ENCODE measurements around the gene DDR2.
"Not testable (repeated sequence)": the region's sequence is repeated elsewhere in the genome, so short reads cannot be mapped to it uniquely, and the experiment has no call there.

DNA sequence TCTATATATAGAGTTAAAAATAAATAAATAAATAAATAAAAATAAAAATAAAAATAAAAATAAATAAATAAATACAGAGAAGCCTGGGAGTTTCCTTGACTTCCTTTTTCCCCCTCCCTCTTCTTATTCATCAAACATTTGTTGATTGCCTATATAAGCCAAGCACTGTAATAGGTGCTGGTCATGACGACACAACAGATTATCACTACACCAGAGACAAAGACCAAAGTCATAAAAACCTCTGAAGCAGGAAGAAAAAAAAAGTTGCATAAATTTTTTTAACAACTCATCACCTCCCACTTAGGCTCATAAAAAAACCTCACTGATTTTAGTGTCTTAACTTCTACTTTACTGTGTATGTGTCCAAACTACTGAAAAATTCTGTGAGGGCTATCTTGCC lies 95.2 kb downstream of the DDR2 start:
- not testable (repeated sequence) for TF ChIP-seq EP300, POLR2A (IDR thresholded peaks at IDR 0.05)
